Lower leg skin (tissue), 3 donors: ENCODE results near the gene ERC2.

Experiments used
- CTCF ChIP-seq, 3 donors: fragments of 450-650 bp; IDR thresholded peaks; one replicate each; pipeline ENCODE4 v1.5.1; 2016; ENCODE audit warnings: antibody characterized with exemption in 3 of 3, mild to moderate bottlenecking in 3 of 3, moderate library complexity in 2 of 3
- POLR2A ChIP-seq, 2 donors: fragments of 450-650 bp; IDR thresholded peaks; one replicate each; pipeline ENCODE4 v1.6.1; 2016 to 2017; ENCODE audit warnings: antibody characterized with exemption in 2 of 2, mild to moderate bottlenecking in 1 of 2, moderate library complexity in 1 of 2

GRCh38 chr3:55704521-55704920 is 763.7 kb downstream of the ERC2 start:
- no peak for TF ChIP-seq POLR2A (IDR thresholded peaks at IDR 0.05)
- no peak for TF ChIP-seq CTCF (IDR thresholded peaks at IDR 0.05)
